H7 (cell line): ENCODE measurements around the gene UNC5C. TPM values are rescaled to one million over a fixed set of nuclear protein-coding genes. Genes with fewer than 3 reads are reported as not detected.

ENCODE experiments used
- DNase-seq: peaks from one replicate; pipeline ENCODE4 v3.0.0; 2012
- H3K27me3 ChIP-seq: 2 replicates; pipeline ENCODE4 v1.6.0; 2011; ENCODE audit warnings: mild to moderate bottlenecking, low read length; ENCODE audit not compliant: control insufficient read depth, insufficient read depth
- H3K36me3 ChIP-seq: replicated peaks from 2 replicates; pipeline ENCODE4 v1.5.1; 2011; ENCODE audit warnings: low read length; ENCODE audit not compliant: control insufficient read depth, insufficient read depth
- H3K4me3 ChIP-seq: 2 replicates; pipeline ENCODE4 v1.5.1; 2011; ENCODE audit warnings: low read depth, mild to moderate bottlenecking, control low read depth, low read length, moderate library complexity; ENCODE audit not compliant: insufficient read depth
- total RNA-seq: library from RNA; depleted of rRNA; stranded (reverse); fragments of >200 nt; shearing (Covaris generic); gene quantifications from 2 replicates; pipeline ENCODE4 v1.2.3, GENCODE V29; 2014

The UNC5C gene
- total RNA-seq, 1 experiment from 2014 or later, result 0.45 TPM

- Histone ChIP-seq H3K27me3 (no peaks in the 10 kb centered on the region), H3K36me3 (no peaks in the 10 kb centered on the region)
- DNase-seq, result no peak
Observed at GRCh38 chr4:95300304-95300703, 248.5 kb downstream of the UNC5C start.

GRCh38 chr4:95296052-95296451 is 252.7 kb downstream of the UNC5C start:
- DNase-seq, result no peak
- no peaks in the 10 kb centered on the region for H3K36me3 ChIP-seq
- H3K4me3 ChIP-seq, result no peak overlapping the region
- H3K27me3 ChIP-seq, result no peaks in the 10 kb centered on the region

More at GRCh38 chr4:95300304-95300703, 248.5 kb downstream of the UNC5C start:
- H3K4me3 ChIP-seq, result no peak overlapping the region

GRCh38 chr4:95295157-95295556 is 253.6 kb downstream of the UNC5C start:
- no peak overlapping the region for H3K4me3 ChIP-seq
- H3K36me3 ChIP-seq, result no peaks in the 10 kb centered on the region
- H3K27me3 ChIP-seq, result no peaks in the 10 kb centered on the region

GRCh38 chr4:95294321-95294720 is 254.5 kb downstream of the UNC5C start:
- Histone ChIP-seq H3K27me3 (no peaks in the 10 kb centered on the region), H3K36me3 (no peaks in the 10 kb centered on the region), H3K4me3 (no peak overlapping the region)
- DNase-seq, result no peak

More at GRCh38 chr4:95295157-95295556, 253.6 kb downstream of the UNC5C start:
- DNase-seq, result no peak

- DNase-seq, result no peak
- H3K36me3 ChIP-seq, result no peaks in the 10 kb centered on the region
Observed at GRCh38 chr4:95293014-95293413, 255.8 kb downstream of the UNC5C start.

GRCh38 chr4:95290702-95291101 is 258.1 kb downstream of the UNC5C start:
- Histone ChIP-seq H3K36me3 (no peaks in the 10 kb centered on the region), H3K27me3 (no peaks in the 10 kb centered on the region), H3K4me3 (no peak overlapping the region)
- DNase-seq, result no peak

More at GRCh38 chr4:95293014-95293413, 255.8 kb downstream of the UNC5C start:
- Histone ChIP-seq H3K4me3 (no peak overlapping the region), H3K27me3 (no peaks in the 10 kb centered on the region)

GRCh38 chr4:95289028-95289634 is 259.6 kb downstream of the UNC5C start:
- Histone ChIP-seq H3K4me3 (no peak overlapping the region), H3K27me3 (no peaks in the 10 kb centered on the region), H3K36me3 (no peaks in the 10 kb centered on the region)
- DNase-seq, result no peak

- Histone ChIP-seq H3K27me3 (no peaks in the 10 kb centered on the region), H3K36me3 (no peaks in the 10 kb centered on the region), H3K4me3 (no peak overlapping the region)
- DNase-seq, result no peak
Observed at GRCh38 chr4:95288552-95288951, 260.2 kb downstream of the UNC5C start.

- Histone ChIP-seq H3K36me3 (no peaks in the 10 kb centered on the region), H3K4me3 (no peak overlapping the region), H3K27me3 (no peaks in the 10 kb centered on the region)
- DNase-seq, result no peak
Observed at GRCh38 chr4:95285797-95286196, 263.0 kb downstream of the UNC5C start.

GRCh38 chr4:95284655-95285054 is 264.1 kb downstream of the UNC5C start:
- DNase-seq, result no peak

GRCh38 chr4:95283320-95283719 is 265.5 kb downstream of the UNC5C start:
- DNase-seq, result no peak
- Histone ChIP-seq H3K4me3 (no peak overlapping the region), H3K36me3 (no peaks in the 10 kb centered on the region), H3K27me3 (no peaks in the 10 kb centered on the region)

More at GRCh38 chr4:95284655-95285054, 264.1 kb downstream of the UNC5C start:
- Histone ChIP-seq H3K36me3 (no peaks in the 10 kb centered on the region), H3K27me3 (no peaks in the 10 kb centered on the region), H3K4me3 (no peak overlapping the region)

GRCh38 chr4:95272797-95273196 is 276.0 kb downstream of the UNC5C start:
- H3K4me3 ChIP-seq, result no peak overlapping the region
- DNase-seq, result no peak
- no peaks in the 10 kb centered on the region for H3K27me3 ChIP-seq
- H3K36me3 ChIP-seq, result no peaks in the 10 kb centered on the region

- Histone ChIP-seq H3K36me3 (no peaks in the 10 kb centered on the region), H3K4me3 (no peak overlapping the region), H3K27me3 (no peaks in the 10 kb centered on the region)
- no peak for DNase-seq
Observed at GRCh38 chr4:95272036-95272435, 276.7 kb downstream of the UNC5C start.

GRCh38 chr4:95268819-95269565 is 279.8 kb downstream of the UNC5C start:
- Histone ChIP-seq H3K4me3 (no peak overlapping the region), H3K36me3 (no peaks in the 10 kb centered on the region), H3K27me3 (no peaks in the 10 kb centered on the region)
- no peak for DNase-seq

- DNase-seq, result no peak
Observed at GRCh38 chr4:95267081-95267480, 281.7 kb downstream of the UNC5C start.

More at GRCh38 chr4:95267081-95267480, 281.7 kb downstream of the UNC5C start:
- Histone ChIP-seq H3K27me3 (no peaks in the 10 kb centered on the region), H3K4me3 (no peak overlapping the region), H3K36me3 (no peaks in the 10 kb centered on the region)
